Hepatocyte (in vitro differentiated cells): ENCODE measurements around the gene EPHB1. TPM values are rescaled to one million over a fixed set of nuclear protein-coding genes. Genes with fewer than 3 reads are reported as not detected.

Experiments used
- DNase-seq: peaks from one replicate; pipeline ENCODE4 v3.0.0-alpha.2; 2016; ENCODE audit warnings: low spot score
- H2AFZ ChIP-seq: fragments of 200-600 bp; sonication (generic); 2 replicates; pipeline ENCODE4 v1.6.0; 2016; ENCODE audit warnings: antibody characterized with exemption, mild to moderate bottlenecking
- H3K27ac ChIP-seq: fragments of 200-600 bp; sonication (generic); 2 replicates; pipeline ENCODE4 v1.5.1; 2016; ENCODE audit warnings: mild to moderate bottlenecking
- H3K27me3 ChIP-seq: fragments of 200-600 bp; sonication (generic); 2 replicates; pipeline ENCODE4 v1.6.1; 2016
- H3K36me3 ChIP-seq: fragments of 200-600 bp; sonication (generic); replicated peaks from 2 replicates; pipeline ENCODE4 v1.5.1; 2016; ENCODE audit warnings: low read depth; ENCODE audit not compliant: insufficient read depth
- H3K4me1 ChIP-seq: fragments of 200-600 bp; sonication (generic); 2 replicates; pipeline ENCODE4 v1.5.1; 2016; ENCODE audit warnings: mild to moderate bottlenecking, moderate library complexity; ENCODE audit not compliant: insufficient read depth
- H3K4me2 ChIP-seq: fragments of 200-600 bp; sonication (generic); 2 replicates; pipeline ENCODE4 v1.6.0; 2016
- H3K4me3 ChIP-seq: fragments of 200-600 bp; sonication (generic); 2 replicates; pipeline ENCODE4 v1.5.1; 2016; ENCODE audit warnings: mild to moderate bottlenecking
- H3K79me2 ChIP-seq: fragments of 200-600 bp; sonication (generic); 2 replicates; pipeline ENCODE4 v1.6.0; 2017; ENCODE audit warnings: mild to moderate bottlenecking
- H3K9me2 ChIP-seq: fragments of 200-600 bp; sonication (generic); replicated peaks from 2 replicates; pipeline ENCODE4 v1.6.0; 2017; ENCODE audit warnings: mild to moderate bottlenecking; ENCODE audit not compliant: insufficient read depth
- H3K9me3 ChIP-seq: fragments of 200-600 bp; sonication (generic); 2 replicates; pipeline ENCODE4 v1.5.1; 2016; ENCODE audit warnings: low read depth, mild to moderate bottlenecking
- H4K20me1 ChIP-seq: fragments of 200-600 bp; sonication (generic); 2 replicates; pipeline ENCODE4 v1.6.0; 2016; ENCODE audit warnings: mild to moderate bottlenecking; ENCODE audit not compliant: insufficient read depth, poor library complexity, severe bottlenecking
- CTCF ChIP-seq: fragments of 200-600 bp; sonication (generic); IDR thresholded peaks from 2 replicates; pipeline ENCODE4 v1.5.1; 2016; ENCODE audit warnings: antibody characterized with exemption, mild to moderate bottlenecking; ENCODE audit not compliant: poor library complexity
- EZH2 ChIP-seq: fragments of 200-600 bp; sonication (generic); IDR thresholded peaks from 2 replicates; pipeline ENCODE4 v1.6.1; 2016; ENCODE audit warnings: antibody characterized with exemption, mild to moderate bottlenecking, borderline replicate concordance
- EZH2phosphoT487 ChIP-seq: fragments of 200-600 bp; sonication (generic); IDR thresholded peaks from one replicate; pipeline ENCODE4 v1.6.1; 2018; ENCODE audit warnings: antibody characterized with exemption, mild to moderate bottlenecking, low read depth, moderate library complexity; ENCODE audit not compliant: unreplicated experiment, severe bottlenecking
- WGBS: methylation state at CpG from one replicate; pipeline ENCODE4 v1.1.6; 2016; ENCODE audit warnings: low lambda C conversion rate; ENCODE audit errors: missing lambda C conversion rate; 5-methylcytosine and 5-hydroxymethylcytosine counted together
- polyA plus RNA-seq: library from polyadenylated mRNA; unstranded; fragments of >200 nt; fragmentation: Nextera tagmentation; extraction: Ambion mirVana; gene quantifications from 2 replicates; pipeline ENCODE4 v1.2.1, GENCODE V29; 2016
- total RNA-seq: library from RNA; depleted of rRNA; stranded (reverse); fragments of >200 nt; gene quantifications from 2 replicates; pipeline ENCODE4 v1.2.3, GENCODE V29; 2014

Gene EPHB1
- total and polyA plus RNA-seq, 2 experiments from 2014 or later: 3.3 to 5.6 TPM

- Histone ChIP-seq H2AFZ (no peak overlapping the region), H3K36me3 (no peaks in the 10 kb centered on the region), H4K20me1 (no peaks in the 10 kb centered on the region), H3K4me1 (no peaks in the 10 kb centered on the region), H3K9me2 (no peaks in the 10 kb centered on the region), H3K4me2 (no peak overlapping the region), H3K27ac (no peak overlapping the region), H3K27me3 (no peaks in the 10 kb centered on the region), H3K4me3 (no peak overlapping the region), H3K9me3 (no peaks in the 10 kb centered on the region), H3K79me2 (no peaks in the 10 kb centered on the region)
- DNase-seq: no peak
- TF ChIP-seq CTCF (no peak), EZH2 (no peak), EZH2phosphoT487 (no peak)
- WGBS: 83% methylated on average over 6 of the region's 6 CpGs
These were observed 290.8 kb downstream of the EPHB1 start for GRCh38 chr3:135085652-135086436.

- TF ChIP-seq CTCF: no peak
- TF ChIP-seq EZH2: no peak
- no peak for TF ChIP-seq EZH2phosphoT487
- Histone ChIP-seq H3K9me3 (no peaks in the 10 kb centered on the region), H3K4me1 (no peaks in the 10 kb centered on the region), H4K20me1 (no peaks in the 10 kb centered on the region), H3K4me2 (no peak overlapping the region), H3K79me2 (no peaks in the 10 kb centered on the region), H3K27me3 (no peaks in the 10 kb centered on the region), H3K9me2 (no peaks in the 10 kb centered on the region), H3K27ac (no peak overlapping the region), H3K36me3 (no peaks in the 10 kb centered on the region), H3K4me3 (no peak overlapping the region), H2AFZ (no peak overlapping the region)
- no peak for DNase-seq
- WGBS: 52% methylated on average over 2 of the region's 2 CpGs
These were observed 292.7 kb downstream of the EPHB1 start for GRCh38 chr3:135087782-135088181.

DNA sequence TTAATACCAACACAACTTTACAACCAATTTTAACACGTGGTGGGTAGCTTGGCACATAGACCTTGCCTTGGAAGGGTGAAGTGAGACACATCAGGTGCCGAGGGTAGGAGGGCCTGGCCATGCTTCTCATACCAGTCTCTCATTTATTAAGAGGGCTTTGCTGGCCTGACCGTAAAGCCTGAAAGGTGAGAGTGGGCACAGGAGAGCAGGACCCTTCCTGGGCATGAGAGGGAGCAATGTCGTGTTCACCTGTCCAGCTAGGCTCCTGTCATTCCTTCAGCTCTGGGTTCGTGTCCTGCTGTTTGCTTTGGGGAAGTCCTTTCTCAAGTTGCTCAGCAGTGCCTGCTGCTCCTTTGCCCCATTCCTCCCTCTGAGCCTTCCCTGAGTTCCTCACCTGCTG lies 294.4 kb downstream of the EPHB1 start:
- Histone ChIP-seq H3K79me2 (no peaks in the 10 kb centered on the region), H3K4me2 (no peak overlapping the region), H4K20me1 (no peaks in the 10 kb centered on the region), H3K4me1 (no peaks in the 10 kb centered on the region), H3K4me3 (no peak overlapping the region), H3K27ac (no peak overlapping the region), H3K27me3 (no peaks in the 10 kb centered on the region), H3K9me3 (no peaks in the 10 kb centered on the region), H3K9me2 (no peaks in the 10 kb centered on the region), H3K36me3 (no peaks in the 10 kb centered on the region), H2AFZ (no peak overlapping the region)
- DNase-seq: no peak
- 74% methylated on average over 5 of the region's 5 CpGs for WGBS
- TF ChIP-seq CTCF (no peak), EZH2 (no peak), EZH2phosphoT487 (no peak)
